AG04450 (cell line): ENCODE results near the gene LIPC. TPM values are rescaled to one million over a fixed set of nuclear protein-coding genes. Genes with fewer than 3 reads are reported as not detected.

Experiments used
- CTCF ChIA-PET: fragments of 300-600, 350-600 bp; formaldehyde crosslinking; extraction: SDS; loops from one replicate; lab custom pipeline; 2022; ENCODE audit warnings: antibody characterized with exemption, inconsistent platforms; lab: Charles Lee
- POLR2A ChIA-PET: fragments of 350-600 bp; formaldehyde crosslinking; extraction: SDS; loops from one replicate; lab custom pipeline; 2021; ENCODE audit warnings: antibody characterized with exemption, inconsistent platforms; lab: Yijun Ruan, JAX
- DNase-seq: peaks from one replicate; pipeline ENCODE4 v3.0.0-alpha.2; 2011; ENCODE audit warnings: low read depth, low spot score
- H3K27ac ChIP-seq: one replicate; pipeline ENCODE4 v1.5.1; 2012; ENCODE audit warnings: low read depth, low read length, control low read depth
- H3K27me3 ChIP-seq: one replicate; pipeline ENCODE4 v1.6.0; 2012; ENCODE audit warnings: low read length; ENCODE audit not compliant: control insufficient read depth, insufficient read depth
- H3K4me3 ChIP-seq: 2 replicates; pipeline ENCODE4 v1.5.1; 2011; ENCODE audit warnings: mild to moderate bottlenecking, low read depth, low read length, control low read depth
- H3K9me3 ChIP-seq: 2 replicates; pipeline ENCODE4 v1.5.1; 2012; ENCODE audit warnings: low read length; ENCODE audit not compliant: control insufficient read depth, insufficient read depth
- polyA plus RNA-seq: library from polyadenylated mRNA; depleted of rRNA; stranded (reverse); fragments of >200 nt; gene quantifications from 2 replicates; pipeline ENCODE4 v1.2.3, GENCODE V29; 2011
- TF ChIP-seq, protein P1 (sequence below): IDR thresholded peaks from 2 replicates; pipeline ENCODE4 v1.5.1; 2011; ENCODE audit warnings: low read depth, low read length, control low read depth, inconsistent platforms

Gene LIPC
- polyA plus RNA-seq, 1 experiment, result 0.82 TPM

DNA sequence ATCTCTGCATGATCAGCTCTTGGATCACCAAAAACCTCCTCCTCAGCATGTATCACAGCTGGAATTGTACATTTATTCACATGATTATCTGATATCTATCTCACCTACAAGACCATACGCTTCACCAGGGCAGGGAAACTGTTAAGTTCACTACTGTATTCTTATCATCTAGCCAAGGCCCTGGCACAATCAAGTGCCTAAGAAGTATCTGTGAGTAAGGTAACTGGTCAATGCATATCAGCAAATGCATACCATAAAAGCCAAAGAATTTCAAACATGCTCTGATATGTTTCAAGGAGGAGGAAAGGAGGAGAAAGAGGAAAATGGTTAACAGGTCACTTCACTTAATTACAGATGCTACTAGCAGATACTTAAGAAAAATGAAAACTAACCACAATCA, 158.4 kb downstream of the LIPC start:
- H3K27me3 ChIP-seq, result no peaks in the 10 kb centered on the region
- no peak for DNase-seq
- no peak overlapping the region for H3K27ac ChIP-seq
- TF ChIP-seq, protein P1, sequence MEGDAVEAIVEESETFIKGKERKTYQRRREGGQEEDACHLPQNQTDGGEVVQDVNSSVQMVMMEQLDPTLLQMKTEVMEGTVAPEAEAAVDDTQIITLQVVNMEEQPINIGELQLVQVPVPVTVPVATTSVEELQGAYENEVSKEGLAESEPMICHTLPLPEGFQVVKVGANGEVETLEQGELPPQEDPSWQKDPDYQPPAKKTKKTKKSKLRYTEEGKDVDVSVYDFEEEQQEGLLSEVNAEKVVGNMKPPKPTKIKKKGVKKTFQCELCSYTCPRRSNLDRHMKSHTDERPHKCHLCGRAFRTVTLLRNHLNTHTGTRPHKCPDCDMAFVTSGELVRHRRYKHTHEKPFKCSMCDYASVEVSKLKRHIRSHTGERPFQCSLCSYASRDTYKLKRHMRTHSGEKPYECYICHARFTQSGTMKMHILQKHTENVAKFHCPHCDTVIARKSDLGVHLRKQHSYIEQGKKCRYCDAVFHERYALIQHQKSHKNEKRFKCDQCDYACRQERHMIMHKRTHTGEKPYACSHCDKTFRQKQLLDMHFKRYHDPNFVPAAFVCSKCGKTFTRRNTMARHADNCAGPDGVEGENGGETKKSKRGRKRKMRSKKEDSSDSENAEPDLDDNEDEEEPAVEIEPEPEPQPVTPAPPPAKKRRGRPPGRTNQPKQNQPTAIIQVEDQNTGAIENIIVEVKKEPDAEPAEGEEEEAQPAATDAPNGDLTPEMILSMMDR, result no peak
- ChIA-PET POLR2A (interaction anchor here (0.5 to 0.6 kb wide), 2 partner anchors 110 to 131 kb away, joined by 3 to 4 read pairs; no protein-coding TSS in a partner anchor), CTCF (interaction anchor here (1.2 kb wide), 1 partner anchor 16 kb away, joined by 3 read pairs; no protein-coding TSS in a partner anchor)
- no peaks in the 10 kb centered on the region for H3K9me3 ChIP-seq
- H3K4me3 ChIP-seq, result no peak overlapping the region

DNA sequence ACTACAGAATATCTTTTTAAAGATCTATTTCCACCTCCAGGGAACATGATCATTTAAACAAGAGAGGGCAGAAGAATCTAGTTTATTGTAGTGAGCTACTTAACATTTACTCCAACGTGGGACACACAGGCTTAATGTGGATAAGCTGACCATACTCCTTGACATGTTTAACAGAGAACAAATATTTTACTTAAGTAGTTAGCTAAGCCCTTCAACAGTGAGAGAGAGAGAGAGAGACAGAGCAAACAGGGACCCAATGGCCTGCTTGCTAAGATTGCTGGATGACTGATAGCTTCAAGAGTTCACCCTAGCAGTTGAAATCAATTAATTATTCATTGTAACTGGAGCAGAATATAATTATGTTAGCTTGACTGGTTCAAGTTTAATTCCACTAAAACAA, 159.1 kb downstream of the LIPC start:
- ChIA-PET POLR2A (interaction anchor here (0.6 kb wide), 1 partner anchor 110 kb away, joined by 4 read pairs; no protein-coding TSS in a partner anchor), CTCF (interaction anchor here (1.2 kb wide), 1 partner anchor 16 kb away, joined by 3 read pairs; no protein-coding TSS in a partner anchor)
- H3K4me3 ChIP-seq, result no peak overlapping the region
- H3K27me3 ChIP-seq, result no peaks in the 10 kb centered on the region
- no peak for DNase-seq
- TF ChIP-seq, protein P1, result no peak
- H3K9me3 ChIP-seq, result no peaks in the 10 kb centered on the region
- H3K27ac ChIP-seq, result no peak overlapping the region

DNA sequence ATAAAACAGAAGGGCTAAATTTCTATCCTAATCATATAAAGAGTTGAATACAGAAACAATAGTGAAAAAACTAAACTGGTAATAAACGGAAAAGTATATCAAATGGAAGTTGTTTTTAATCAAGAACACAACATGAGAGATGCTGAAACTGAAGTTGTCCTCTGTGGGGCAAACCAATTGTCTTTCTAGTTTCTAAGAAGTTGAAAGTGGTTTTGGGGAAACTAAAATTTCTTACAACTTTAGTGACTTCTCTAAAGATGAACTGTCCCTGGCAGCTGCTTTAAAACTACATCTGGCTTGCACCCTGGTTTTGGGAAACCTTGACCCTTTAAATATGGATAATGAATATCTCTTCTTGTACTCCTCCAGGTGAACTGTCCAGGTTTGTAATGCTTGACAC, 162.1 kb downstream of the LIPC start:
- DNase-seq, result no peak
- H3K27ac ChIP-seq, result no peak overlapping the region

DNA sequence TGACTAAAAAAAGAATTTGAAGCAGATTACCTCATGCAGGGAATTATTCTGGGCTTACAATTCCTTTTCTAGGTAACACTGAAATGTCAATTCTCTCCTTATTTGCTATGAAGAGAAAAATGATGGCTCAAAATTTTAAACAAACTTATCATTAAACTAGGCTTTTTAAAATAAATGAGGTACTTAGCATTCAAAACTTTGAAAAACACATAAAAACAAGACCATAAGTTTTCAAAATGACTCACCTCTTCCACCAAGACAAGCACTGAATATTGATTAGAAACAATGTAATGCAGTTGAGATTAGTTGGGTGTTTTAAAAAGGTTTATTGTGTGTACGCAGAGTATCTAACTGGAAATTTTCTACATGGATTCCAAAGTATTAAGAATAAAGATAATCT, 163.1 kb downstream of the LIPC start:
- DNase-seq, result no peak
- Histone ChIP-seq H3K27ac (no peak overlapping the region), H3K27me3 (no peaks in the 10 kb centered on the region), H3K9me3 (no peaks in the 10 kb centered on the region), H3K4me3 (no peak overlapping the region)
- ChIA-PET POLR2A (no interaction called here), CTCF (interaction anchor here (0.5 kb wide), 1 partner anchor 125 kb away, joined by 3 read pairs; no protein-coding TSS in a partner anchor)
- TF ChIP-seq, protein P1, result no peak

More for the DNA sequence above, 162.1 kb downstream of the LIPC start:
- CTCF ChIA-PET, result interaction anchor here (0.6 kb wide), 1 partner anchor 277 kb away, joined by 3 read pairs; no protein-coding TSS in a partner anchor
- no peaks in the 10 kb centered on the region for H3K9me3 ChIP-seq
- POLR2A ChIA-PET, result no interaction called here
- no peaks in the 10 kb centered on the region for H3K27me3 ChIP-seq
- no peak overlapping the region for H3K4me3 ChIP-seq
- TF ChIP-seq, protein P1, result no peak

DNA sequence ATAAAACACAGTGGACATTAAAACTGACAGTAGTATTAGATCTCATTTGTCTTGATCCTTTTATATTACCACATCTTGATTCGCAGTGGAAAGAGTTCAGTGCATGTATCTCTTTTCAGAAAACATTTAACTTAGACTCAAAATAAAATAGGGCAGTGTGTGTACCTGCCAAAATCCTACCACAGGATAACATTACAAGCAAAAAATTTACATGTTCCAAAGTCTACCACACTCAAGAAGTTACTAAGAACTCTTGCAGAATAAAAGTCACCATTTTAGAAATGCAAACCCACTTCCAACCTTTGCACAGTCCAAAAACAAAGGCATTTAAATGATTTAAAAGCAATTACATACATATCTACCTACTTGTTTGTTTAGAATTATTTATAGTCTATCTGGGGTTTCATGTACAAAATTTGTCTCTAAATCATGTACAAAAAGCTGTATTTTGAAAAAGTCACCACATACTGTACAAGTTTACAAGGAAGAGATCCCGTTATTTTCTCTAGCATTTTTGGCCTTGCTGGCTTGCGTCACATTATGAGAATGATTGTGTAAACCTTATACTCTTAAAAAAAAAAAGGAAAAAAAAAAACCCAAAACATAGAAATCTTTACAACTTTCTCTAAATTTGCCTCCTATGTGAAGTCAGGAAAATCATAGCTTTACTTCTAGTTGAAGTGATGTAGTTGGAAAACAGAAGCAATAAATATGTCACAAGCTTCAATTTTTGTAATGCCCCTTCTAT, 163.9 kb downstream of the LIPC start:
- ChIA-PET CTCF (no interaction called here), POLR2A (no interaction called here)
- H3K27ac ChIP-seq, result no peak overlapping the region
- H3K9me3 ChIP-seq, result no peaks in the 10 kb centered on the region
- TF ChIP-seq, protein P1, result no peak
- H3K27me3 ChIP-seq, result no peaks in the 10 kb centered on the region
- DNase-seq, result no peak
- H3K4me3 ChIP-seq, result no peak overlapping the region
